ENCODE measurements around the gene PPP1R16B. TPM values are rescaled to one million over a fixed set of nuclear protein-coding genes. Genes with fewer than 3 reads are reported as not detected.

Gene PPP1R16B
- total and polyA plus RNA-seq, 10 of the 15 experiments (the other 5 are each of a cell fraction or from before 2014, with no cell fraction given): 13.4 to 90.2 (median 66.7) TPM

DNA sequence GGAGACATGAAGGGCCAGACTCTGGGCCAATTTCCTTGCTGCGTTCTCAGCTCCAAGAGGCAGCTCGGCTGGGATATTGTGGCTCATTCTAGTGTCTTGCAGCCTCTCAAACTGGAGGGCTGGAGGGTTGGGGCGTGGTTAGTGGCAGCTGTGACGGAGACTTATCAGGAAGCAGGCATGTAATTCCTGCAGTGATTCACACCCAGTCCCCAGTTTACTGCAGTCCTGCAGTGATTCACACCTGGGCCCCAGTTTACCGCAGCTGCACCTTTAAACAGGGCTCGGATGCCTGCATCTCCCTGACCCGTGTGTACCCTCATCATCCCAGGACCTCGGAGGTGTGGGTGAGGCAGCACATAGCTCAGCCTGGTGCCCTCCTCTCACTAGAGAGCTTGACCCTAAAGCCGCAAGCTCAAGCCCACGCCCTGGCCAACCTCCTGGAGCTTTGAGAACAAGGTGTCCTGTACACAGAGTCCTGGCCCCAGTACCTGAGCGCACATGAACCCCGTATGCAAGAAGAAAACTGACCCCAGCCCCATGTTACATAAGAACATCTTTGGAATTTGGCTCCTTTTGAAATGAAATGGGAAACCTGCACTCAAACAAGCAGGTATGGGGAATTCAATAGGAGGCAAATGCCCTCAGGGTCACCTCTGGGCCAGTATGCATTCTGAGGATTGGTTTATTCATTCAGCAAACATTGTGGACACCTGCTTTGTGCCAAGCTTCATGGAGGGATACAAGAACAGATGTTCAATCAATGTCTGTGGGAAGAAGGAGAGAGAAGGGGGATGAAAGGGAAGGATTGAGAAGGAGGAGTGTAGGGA lies 65.4 kb downstream of the PPP1R16B start:
- intact Hi-C loops (cut with micrococcal nuclease; ENCODE audit: unreplicated experiment): no loop called here
- DNase-seq (ENCODE audit: low read depth, low spot score) (no peak), FAIRE-seq (no peak), ATAC-seq (no peak)
- ChIA-PET SMC1A (ENCODE audit: uncharacterized antibody, unreplicated experiment) (interaction anchor here (0.7 to 16.9 kb wide), 5 partner anchors 10 to 64 kb away, joined by 3 to 248 read pairs (median 13); partner anchors contain the start of gene PPP1R16B), POLR2A (interaction anchor here (1.0 to 8.2 kb wide), 6 partner anchors 9 to 30 kb away, joined by 3 to 67 read pairs (median 34); no protein-coding TSS in a partner anchor), RAD21 (ENCODE audit: unreplicated experiment) (interaction anchor here (0.6 to 14.5 kb wide), 9 partner anchors 8 to 115 kb away, joined by 3 to 205 read pairs (median 7); partner anchors contain the start of gene PPP1R16B), CTCF (interaction anchor here (0.9 to 14.0 kb wide), 6 partner anchors 11 to 120 kb away, joined by 3 to 183 read pairs (median 43); partner anchors contain the start of gene PPP1R16B)
- H3K9me3 ChIP-seq (replicated peaks; ENCODE audit: control insufficient read depth, insufficient read depth, low read length): no peaks in the 10 kb centered on the region
- in situ Hi-C loops (cut with MboI): loop anchor here (5.0 kb wide), 1 partner anchor 64 kb away; the partner anchor contains the start of gene PPP1R16B
- H3K36me3 ChIP-seq (ENCODE audit: control insufficient read depth in 2 of 2, insufficient read depth in 2 of 2, low read length in 1 of 2): peaks cover 0 to 5% of the 10 kb centered on the region in 2 experiments; a peak in 3 of 4 replicates
- peaks cover 65% of the 10 kb centered on the region for H3K79me2 ChIP-seq (ENCODE audit: control insufficient read depth, insufficient read depth, low read length)
- H2AFZ ChIP-seq (ENCODE audit: control insufficient read depth, low read depth, low read length): no peak overlapping the region
- 0 out of 2 replicates have a peak, but pooled peaks have one; percentile 22 for TF ChIP-seq NR2F1 (conservative IDR thresholded peaks at IDR 0.05)
- 0 out of 2 replicates have a peak, but pooled peaks have one; percentile 17 for TF ChIP-seq ZNF687 (IDR thresholded peaks at IDR 0.05)
- TF ChIP-seq IRF5 (IDR thresholded peaks at IDR 0.05; ENCODE audit: borderline replicate concordance): no peak
- 0 out of 2 replicates have a peak, but pooled peaks have one; percentile 27 for TF ChIP-seq CREB1 (IDR thresholded peaks at IDR 0.05; ENCODE audit: low read depth)
- no peak for TF ChIP-seq HDAC6 (IDR thresholded peaks at IDR 0.05; ENCODE audit: unreplicated experiment)
- peak; percentile 54; the same call in 1 of the 2 replicates for TF ChIP-seq IKZF1 (conservative IDR thresholded peaks at IDR 0.05)
- TF ChIP-seq HCFC1 (IDR thresholded peaks at IDR 0.05; ENCODE audit: low read length): no peak
- TF ChIP-seq, protein P1, sequence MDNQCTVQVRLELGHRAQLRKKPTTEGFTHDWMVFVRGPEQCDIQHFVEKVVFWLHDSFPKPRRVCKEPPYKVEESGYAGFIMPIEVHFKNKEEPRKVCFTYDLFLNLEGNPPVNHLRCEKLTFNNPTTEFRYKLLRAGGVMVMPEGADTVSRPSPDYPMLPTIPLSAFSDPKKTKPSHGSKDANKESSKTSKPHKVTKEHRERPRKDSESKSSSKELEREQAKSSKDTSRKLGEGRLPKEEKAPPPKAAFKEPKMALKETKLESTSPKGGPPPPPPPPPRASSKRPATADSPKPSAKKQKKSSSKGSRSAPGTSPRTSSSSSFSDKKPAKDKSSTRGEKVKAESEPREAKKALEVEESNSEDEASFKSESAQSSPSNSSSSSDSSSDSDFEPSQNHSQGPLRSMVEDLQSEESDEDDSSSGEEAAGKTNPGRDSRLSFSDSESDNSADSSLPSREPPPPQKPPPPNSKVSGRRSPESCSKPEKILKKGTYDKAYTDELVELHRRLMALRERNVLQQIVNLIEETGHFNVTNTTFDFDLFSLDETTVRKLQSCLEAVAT (IDR thresholded peaks at IDR 0.05): no peak
- TF ChIP-seq HDGF (IDR thresholded peaks at IDR 0.05): peak; percentile 34; the same call in 1 of the 2 replicates
- peak; percentile 6; the same call in 1 of the 2 replicates for TF ChIP-seq RUNX3 (IDR thresholded peaks at IDR 0.05; ENCODE audit: low read length)
- H3K9ac ChIP-seq (ENCODE audit: control insufficient read depth, insufficient read depth, low read length): no peak overlapping the region
- H4K20me1 ChIP-seq (ENCODE audit: control insufficient read depth, insufficient read depth): no peaks in the 10 kb centered on the region
- BruUV-seq (replicated peaks): no TSS peak
- H3K4me2 ChIP-seq (ENCODE audit: control insufficient read depth, insufficient read depth): peak overlapping the region; percentile 53
- H3K4me1 ChIP-seq (ENCODE audit: control insufficient read depth, insufficient read depth, low read length): peaks cover 66% of the 10 kb centered on the region
- H3K27ac ChIP-seq (ENCODE audit: control insufficient read depth, insufficient read depth): peak overlapping the region; percentile 70
- WGBS (ENCODE audit: insufficient coverage, insufficient replicate concordance, low lambda C conversion rate, missing lambda C conversion rate): 44% methylated on average over 12 of the region's 12 CpGs
- peak overlapping the region; percentile 26; the same call in 1 of the 2 replicates for H3K4me3 ChIP-seq
- no peaks in the 10 kb centered on the region for H3K27me3 ChIP-seq (replicated peaks in 1 of 2; ENCODE audit: control insufficient read depth in 2 of 2, insufficient read depth in 2 of 2, low read length in 1 of 2)

Measured in GM12878 (cell line).